Gastrocnemius medialis (tissue), 4 donors: ENCODE results near the gene ALG3. TPM values are rescaled to one million over a fixed set of nuclear protein-coding genes. Genes with fewer than 3 reads are reported as not detected.

ENCODE experiments used
- ATAC-seq, 2 donors: fragments of 150-250 bp; one replicate each; pipeline ENCODE4 v1.9.1; 2016
- DNase-seq, 2 donors: peaks; one replicate each; pipeline ENCODE4 v3.0.0-alpha.2; 2019
- H3K27ac ChIP-seq, 4 donors: fragments of 200-600 bp; sonication (generic); 1 replicate in 1 of 4; 2 replicates in 3 of 4; pipeline ENCODE4 v1.5.1; 2016 to 2018; ENCODE audit warnings: mild to moderate bottlenecking in 2 of 4, moderate library complexity in 1 of 4
- H3K27me3 ChIP-seq, 3 donors: fragments of 200-600 bp; sonication (generic) in 2 of 3; 1 replicate in 1 of 3; 2 replicates in 2 of 3; pipeline versions ENCODE4 v1.5.1 to v1.6.0; 2016 to 2019; ENCODE audit warnings: mild to moderate bottlenecking in 1 of 3, moderate library complexity in 1 of 3
- H3K36me3 ChIP-seq, 2 donors: fragments of 200-600 bp; sonication (generic) in 1 of 2; one replicate each; pipeline ENCODE4 v1.5.1; 2017 to 2018
- H3K4me1 ChIP-seq, 2 donors: fragments of 200-600 bp; sonication (generic) in 1 of 2; one replicate each; pipeline ENCODE4 v1.5.1; 2016 to 2017; ENCODE audit warnings: mild to moderate bottlenecking in 2 of 2
- H3K4me3 ChIP-seq, 4 donors: fragments of 200-600 bp; sonication (generic) in 3 of 4; 1 replicate in 1 of 4; 2 replicates in 3 of 4; pipeline ENCODE4 v1.5.1; 2016 to 2019; ENCODE audit warnings: mild to moderate bottlenecking in 2 of 4
- H3K9me3 ChIP-seq, 3 donors: fragments of 200-600 bp; sonication (generic) in 2 of 3; 1 replicate in 1 of 3; 2 replicates in 2 of 3; pipeline ENCODE4 v1.5.1; 2016 to 2019
- CTCF ChIP-seq, 5 experiments: fragments of 450-650 bp in 3 of 5; fragments of 200-600 bp in 2 of 5; sonication (generic) in 2 of 5; IDR thresholded peaks in 4 of 5; conservative IDR thresholded peaks in 1 of 5; 1 replicate in 4 of 5; 2 replicates in 1 of 5; pipeline ENCODE4 v1.5.1; 2016 to 2019; ENCODE audit warnings: antibody characterized with exemption in 5 of 5, mild to moderate bottlenecking in 3 of 5, moderate library complexity in 3 of 5
- POLR2A ChIP-seq, 2 donors: fragments of 450-650 bp; IDR thresholded peaks; one replicate each; pipeline ENCODE4 v1.6.1; 2017; ENCODE audit warnings: antibody characterized with exemption in 2 of 2, mild to moderate bottlenecking in 2 of 2, moderate library complexity in 2 of 2
- in situ Hi-C, 4 donors: fragments of 200-750 bp; cut with MboI; loops; one replicate each; pipeline versions ENCODE4 v1.15.0 to v1.8.0; 2017; ENCODE audit warnings: low sequenced_read_pairs in 4 of 4
- intact Hi-C: fragments of 100-400 bp; cut with DNase I; formaldehyde crosslinking; loops from one replicate; pipeline ENCODE4 v1.15.1; 2023; ENCODE audit warnings: low total_unique reads
- total RNA-seq, 4 donors: library from RNA; depleted of rRNA; stranded (reverse); fragments of >200 nt; gene quantifications; one replicate each; pipeline versions ENCODE4 v1.1.0 to v1.2.3, GENCODE V29; 2016

The ALG3 gene
- total RNA-seq, 4 donors from 2014 or later = 35.0 to 58.1 (median 50.1) TPM

GRCh38 chr3:184203526-184203925 is 45.2 kb downstream of the ALG3 start:
- H3K36me3 ChIP-seq = no peaks in the 10 kb centered on the region
- intact Hi-C loops = no loop called here
- no peak for TF ChIP-seq POLR2A (IDR thresholded peaks at IDR 0.05)
- TF ChIP-seq CTCF (IDR thresholded peaks at IDR 0.05 in 4 of 5, conservative IDR thresholded peaks at IDR 0.05 in 1 of 5) = no peak
- no peak overlapping the region for H3K4me3 ChIP-seq
- H3K27me3 ChIP-seq = no peaks in the 10 kb centered on the region
- H3K27ac ChIP-seq = no peak overlapping the region
- no peaks in the 10 kb centered on the region for H3K9me3 ChIP-seq
- DNase-seq = no peak
- in situ Hi-C loops = no loop called here
- no peaks in the 10 kb centered on the region for H3K4me1 ChIP-seq
- ATAC-seq = no peak

- DNase-seq (no peak), ATAC-seq (no peak)
- no peak for TF ChIP-seq POLR2A (IDR thresholded peaks at IDR 0.05)
- no peak for TF ChIP-seq CTCF (IDR thresholded peaks at IDR 0.05 in 4 of 5, conservative IDR thresholded peaks at IDR 0.05 in 1 of 5)
- no peaks in the 10 kb centered on the region for H3K9me3 ChIP-seq
- H3K27me3 ChIP-seq = no peaks in the 10 kb centered on the region
- no peak overlapping the region for H3K4me3 ChIP-seq
- in situ Hi-C loops (no loop called here), intact Hi-C loops (no loop called here)
- peaks cover 0 to 1% of the 10 kb centered on the region in 2 donors for H3K36me3 ChIP-seq
- H3K4me1 ChIP-seq = no peaks in the 10 kb centered on the region
- no peak overlapping the region for H3K27ac ChIP-seq
Observed at GRCh38 chr3:184200825-184201224, 47.9 kb downstream of the ALG3 start.

GRCh38 chr3:184198509-184198908 is 50.3 kb downstream of the ALG3 start:
- intact Hi-C loops = no loop called here

GRCh38 chr3:184196536-184196935 is 52.2 kb downstream of the ALG3 start:
- H3K4me1 ChIP-seq = no peaks in the 10 kb centered on the region
- intact Hi-C loops (no loop called here), in situ Hi-C loops (no loop called here)
- no peak overlapping the region for H3K4me3 ChIP-seq
- ATAC-seq (peak in 1 of 2 donors; percentile 51), DNase-seq (no peak)
- H3K27ac ChIP-seq = no peak overlapping the region
- peaks cover 0 to 44% of the 10 kb centered on the region in 2 donors for H3K36me3 ChIP-seq
- H3K9me3 ChIP-seq = no peaks in the 10 kb centered on the region
- H3K27me3 ChIP-seq = no peaks in the 10 kb centered on the region
- TF ChIP-seq CTCF (IDR thresholded peaks at IDR 0.05 in 4 of 5, conservative IDR thresholded peaks at IDR 0.05 in 1 of 5) (no peak), POLR2A (IDR thresholded peaks at IDR 0.05) (no peak)

More at GRCh38 chr3:184198509-184198908, 50.3 kb downstream of the ALG3 start:
- no peak overlapping the region for H3K27ac ChIP-seq
- H3K9me3 ChIP-seq = no peaks in the 10 kb centered on the region
- no peaks in the 10 kb centered on the region for H3K27me3 ChIP-seq
- H3K4me3 ChIP-seq = no peak overlapping the region
- in situ Hi-C loops = no loop called here
- DNase-seq (no peak), ATAC-seq (no peak)
- peaks cover 0 to 24% of the 10 kb centered on the region in 2 donors for H3K36me3 ChIP-seq
- H3K4me1 ChIP-seq = no peaks in the 10 kb centered on the region
- TF ChIP-seq POLR2A (IDR thresholded peaks at IDR 0.05) (no peak), CTCF (IDR thresholded peaks at IDR 0.05 in 4 of 5, conservative IDR thresholded peaks at IDR 0.05 in 1 of 5) (no peak)

DNA sequence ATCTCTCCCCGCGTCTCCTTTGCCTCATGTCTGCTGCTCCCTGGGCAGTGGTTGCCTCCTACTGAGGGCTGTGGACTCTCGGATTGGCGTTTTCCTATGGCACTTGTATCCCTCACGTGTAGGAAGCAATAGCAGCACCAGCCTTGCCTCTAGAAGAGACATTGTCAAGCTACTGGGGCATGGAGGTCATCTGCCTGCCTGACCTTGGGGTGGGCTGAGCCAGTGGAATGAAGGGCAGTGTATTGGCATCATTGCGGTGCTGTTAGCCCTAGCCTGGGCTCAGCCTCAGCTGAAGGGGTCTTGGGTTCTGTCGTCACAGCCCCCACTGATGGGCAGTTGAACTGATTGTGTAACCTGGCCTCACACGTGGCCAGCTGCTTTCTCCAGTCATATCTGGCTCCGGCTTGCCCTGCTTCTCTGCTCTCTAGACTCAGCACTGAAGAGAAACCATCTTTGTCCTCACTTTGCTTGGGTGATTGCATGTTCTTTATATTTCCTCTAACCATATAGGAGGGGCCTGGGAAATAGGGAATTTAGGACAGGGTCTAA is 54.7 kb downstream of the ALG3 start:
- Histone ChIP-seq H3K36me3 (peaks cover 0 to 69% of the 10 kb centered on the region in 2 donors), H3K4me3 (no peak overlapping the region), H3K4me1 (no peaks in the 10 kb centered on the region), H3K27ac (no peak overlapping the region), H3K9me3 (no peaks in the 10 kb centered on the region), H3K27me3 (no peaks in the 10 kb centered on the region)
- TF ChIP-seq CTCF (IDR thresholded peaks at IDR 0.05 in 4 of 5, conservative IDR thresholded peaks at IDR 0.05 in 1 of 5) = no peak
- no peak for TF ChIP-seq POLR2A (IDR thresholded peaks at IDR 0.05)
- intact Hi-C loops = no loop called here
- ATAC-seq = no peak
- DNase-seq = no peak
- in situ Hi-C loops = no loop called here
